WTC11 (cell line): ENCODE results near the gene CD46. TPM values are rescaled to one million over a fixed set of nuclear protein-coding genes. Genes with fewer than 3 reads are reported as not detected.

Source experiments
- ATAC-seq: fragments of 200-7000 bp; cut with Tn5 transposase; 2 replicates; pipeline ENCODE4 v1.10.0; 2021; ENCODE audit warnings: mild to moderate bottlenecking, moderate library complexity
- CTCF ChIA-PET: fragments of 300-600 bp; sonication (Branson Sonifier 250); formaldehyde crosslinking; loops from one replicate; lab custom pipeline; 2021; ENCODE audit warnings: antibody characterized with exemption; lab: Charles Lee
- POLR2A ChIA-PET: fragments of 350-600 bp; sonication (Branson Sonifier 250); formaldehyde crosslinking; loops from one replicate; lab custom pipeline; 2021; ENCODE audit warnings: antibody characterized with exemption; lab: Charles Lee
- DNase-seq: peaks from one replicate; pipeline ENCODE4 v3.0.0; 2021; ENCODE audit warnings: low spot score
- H3K27ac Mint-ChIP-seq: 2 replicates; pipeline ENCODE4 v1.8.0; 2021; ENCODE audit warnings: mixed read lengths
- H3K27me3 Mint-ChIP-seq: 2 replicates; pipeline ENCODE4 v1.8.0; 2021; ENCODE audit warnings: low read depth, mild to moderate bottlenecking, moderate library complexity, mixed read lengths
- H3K36me3 Mint-ChIP-seq: 2 replicates; pipeline ENCODE4 v1.8.0; 2021; ENCODE audit warnings: mixed read lengths
- H3K4me1 Mint-ChIP-seq: 2 replicates; pipeline ENCODE4 v1.8.0; 2022; ENCODE audit warnings: mixed read lengths
- H3K4me3 Mint-ChIP-seq: 2 replicates; pipeline ENCODE4 v1.8.0; 2021; ENCODE audit warnings: mild to moderate bottlenecking, moderate library complexity, mixed read lengths
- H3K9me3 Mint-ChIP-seq: 2 replicates; pipeline ENCODE4 v1.8.0; 2021; ENCODE audit warnings: mixed read lengths
- ARID4B ChIP-seq: sonication (generic); formaldehyde crosslinking; IDR thresholded peaks from 2 replicates; pipeline ENCODE4 v1.8.0; 2023; ENCODE audit warnings: missing genetic modification reagents, mild to moderate bottlenecking, borderline replicate concordance
- ATF2 ChIP-seq: sonication (generic); formaldehyde crosslinking; IDR thresholded peaks from 2 replicates; pipeline ENCODE4 v1.8.1; 2022; ENCODE audit warnings: low read depth, missing genetic modification reagents, borderline replicate concordance
- E2F4 ChIP-seq: sonication (generic); formaldehyde crosslinking; IDR thresholded peaks from 2 replicates; pipeline ENCODE4 v1.8.1; 2022; ENCODE audit warnings: low read depth, mild to moderate bottlenecking, moderate library complexity, missing genetic modification reagents, borderline replicate concordance
- ETV6 ChIP-seq: sonication (generic); formaldehyde crosslinking; IDR thresholded peaks from 2 replicates; pipeline ENCODE4 v1.8.1; 2022; ENCODE audit warnings: mild to moderate bottlenecking, missing genetic modification reagents
- MXD4 ChIP-seq: fragments of 250-450 bp; sonication (Bioruptor Pico); IDR thresholded peaks from 2 replicates; pipeline ENCODE4 v1.8.0; 2021; ENCODE audit warnings: mild to moderate bottlenecking, moderate library complexity, borderline replicate concordance
- NR3C1 ChIP-seq: sonication (generic); formaldehyde crosslinking; conservative IDR thresholded peaks from 2 replicates; pipeline ENCODE4 v1.8.1; 2023; ENCODE audit warnings: low read depth, mild to moderate bottlenecking, missing genetic modification reagents
- PRRX2 ChIP-seq: fragments of 250-450 bp; sonication (Bioruptor Pico); IDR thresholded peaks from 2 replicates; pipeline ENCODE4 v1.8.0; 2021; ENCODE audit warnings: mild to moderate bottlenecking
- USF2 ChIP-seq: sonication (generic); formaldehyde crosslinking; IDR thresholded peaks from 2 replicates; pipeline ENCODE4 v1.8.1; 2023; ENCODE audit warnings: mild to moderate bottlenecking, missing genetic modification reagents, moderate library complexity
- ZNF317 ChIP-seq: sonication (generic); formaldehyde crosslinking; IDR thresholded peaks from 2 replicates; pipeline ENCODE4 v1.8.1; 2023; ENCODE audit warnings: low read depth, mild to moderate bottlenecking, moderate library complexity, missing genetic modification reagents, borderline replicate concordance
- ZNF512 ChIP-seq: sonication (generic); formaldehyde crosslinking; IDR thresholded peaks from 2 replicates; pipeline ENCODE4 v1.8.1; 2022; ENCODE audit warnings: missing genetic modification reagents, borderline replicate concordance
- total RNA-seq: library from RNA; stranded (reverse); gene quantifications from 3 replicates; pipeline ENCODE4 v1.2.3, GENCODE V29; 2021
- TF ChIP-seq, protein P1 (sequence below): fragments of 250-450 bp; sonication (Bioruptor Pico); IDR thresholded peaks from 2 replicates; pipeline ENCODE4 v1.9.0; 2021; ENCODE audit warnings: mild to moderate bottlenecking
- TF ChIP-seq, protein P2 (sequence below): sonication (generic); formaldehyde crosslinking; IDR thresholded peaks from 2 replicates; pipeline ENCODE4 v1.8.0; 2022; ENCODE audit warnings: mild to moderate bottlenecking, missing genetic modification reagents
- TF ChIP-seq, protein P3 (sequence below): sonication (generic); formaldehyde crosslinking; IDR thresholded peaks from 2 replicates; pipeline ENCODE4 v1.8.1; 2023; ENCODE audit warnings: mild to moderate bottlenecking, moderate library complexity, missing genetic modification reagents

The CD46 gene
- total RNA-seq, 1 experiment from 2014 or later, result 150 TPM

- CTCF ChIA-PET, result interaction anchor here (0.6 kb wide), 1 partner anchor 35 kb away, joined by 3 read pairs; no protein-coding TSS in a partner anchor
Measured at GRCh38 chr1:207763091-207763490, 11.2 kb downstream of the CD46 start.

GRCh38 chr1:207763972-207764371 is 12.1 kb downstream of the CD46 start:
- POLR2A ChIA-PET, result no interaction called here
- CTCF ChIA-PET, result no interaction called here
- Mint-ChIP-seq H3K27me3 (no peaks in the 10 kb centered on the region), H3K4me1 (no peaks in the 10 kb centered on the region), H3K36me3 (peaks cover 91% of the 10 kb centered on the region), H3K9me3 (peaks cover 3% of the 10 kb centered on the region; the same call in 1 of the 2 replicates), H3K27ac (peak overlapping the region; percentile 32; the same call in 1 of the 2 replicates), H3K4me3 (no peak overlapping the region)
- ATAC-seq (no peak), DNase-seq (no peak)
- TF ChIP-seq ETV6, result no peak
- TF ChIP-seq ZNF317 (CRISPR knock-in tag), result no peak
- no peak for TF ChIP-seq ZNF512 (CRISPR knock-in tag)

More at GRCh38 chr1:207763091-207763490, 11.2 kb downstream of the CD46 start:
- Mint-ChIP-seq H3K4me1 (no peaks in the 10 kb centered on the region), H3K27ac (peak overlapping the region; percentile 74), H3K27me3 (no peaks in the 10 kb centered on the region), H3K36me3 (peaks cover 91% of the 10 kb centered on the region), H3K4me3 (no peak overlapping the region), H3K9me3 (no peaks in the 10 kb centered on the region)
- TF ChIP-seq NR3C1 (CRISPR knock-in tag), result no peak
- ATAC-seq (peak; percentile 75), DNase-seq (no peak)
- POLR2A ChIA-PET, result no interaction called here

DNA sequence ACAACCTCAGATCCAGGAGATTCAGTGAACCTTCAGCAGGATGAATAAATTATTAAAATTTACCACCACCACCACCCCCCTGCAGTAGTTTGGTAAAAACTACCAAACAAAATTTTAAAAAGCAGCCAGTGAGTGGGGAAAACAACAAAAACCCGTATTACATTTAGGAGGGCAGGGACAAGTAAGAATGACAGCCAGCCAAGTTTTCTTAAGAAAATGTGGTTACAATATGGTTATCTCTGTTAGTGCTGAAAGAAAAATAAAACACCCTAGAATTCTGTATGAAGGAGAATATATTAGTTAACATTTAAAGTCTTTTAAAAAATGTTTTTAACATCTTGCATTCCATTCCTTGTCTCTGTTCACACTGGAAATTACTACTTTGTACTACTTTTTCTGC is 14.7 kb downstream of the CD46 start:
- Mint-ChIP-seq H3K4me3 (no peak overlapping the region), H3K9me3 (peaks cover 18% of the 10 kb centered on the region), H3K27me3 (no peaks in the 10 kb centered on the region), H3K4me1 (no peaks in the 10 kb centered on the region), H3K27ac (no peak overlapping the region), H3K36me3 (peaks cover 89% of the 10 kb centered on the region)
- CTCF ChIA-PET, result no interaction called here
- POLR2A ChIA-PET, result no interaction called here
- ATAC-seq (no peak), DNase-seq (no peak)
- TF ChIP-seq MXD4 (CRISPR knock-in tag) (no peak), ARID4B (CRISPR knock-in tag) (no peak), USF2 (no peak), ATF2 (CRISPR knock-in tag) (no peak), E2F4 (CRISPR knock-in tag) (no peak), PRRX2 (CRISPR knock-in tag) (no peak)
- TF ChIP-seq, protein P1, sequence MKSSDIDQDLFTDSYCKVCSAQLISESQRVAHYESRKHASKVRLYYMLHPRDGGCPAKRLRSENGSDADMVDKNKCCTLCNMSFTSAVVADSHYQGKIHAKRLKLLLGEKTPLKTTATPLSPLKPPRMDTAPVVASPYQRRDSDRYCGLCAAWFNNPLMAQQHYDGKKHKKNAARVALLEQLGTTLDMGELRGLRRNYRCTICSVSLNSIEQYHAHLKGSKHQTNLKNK (CRISPR knock-in tag), result no peak
- TF ChIP-seq, protein P2, sequence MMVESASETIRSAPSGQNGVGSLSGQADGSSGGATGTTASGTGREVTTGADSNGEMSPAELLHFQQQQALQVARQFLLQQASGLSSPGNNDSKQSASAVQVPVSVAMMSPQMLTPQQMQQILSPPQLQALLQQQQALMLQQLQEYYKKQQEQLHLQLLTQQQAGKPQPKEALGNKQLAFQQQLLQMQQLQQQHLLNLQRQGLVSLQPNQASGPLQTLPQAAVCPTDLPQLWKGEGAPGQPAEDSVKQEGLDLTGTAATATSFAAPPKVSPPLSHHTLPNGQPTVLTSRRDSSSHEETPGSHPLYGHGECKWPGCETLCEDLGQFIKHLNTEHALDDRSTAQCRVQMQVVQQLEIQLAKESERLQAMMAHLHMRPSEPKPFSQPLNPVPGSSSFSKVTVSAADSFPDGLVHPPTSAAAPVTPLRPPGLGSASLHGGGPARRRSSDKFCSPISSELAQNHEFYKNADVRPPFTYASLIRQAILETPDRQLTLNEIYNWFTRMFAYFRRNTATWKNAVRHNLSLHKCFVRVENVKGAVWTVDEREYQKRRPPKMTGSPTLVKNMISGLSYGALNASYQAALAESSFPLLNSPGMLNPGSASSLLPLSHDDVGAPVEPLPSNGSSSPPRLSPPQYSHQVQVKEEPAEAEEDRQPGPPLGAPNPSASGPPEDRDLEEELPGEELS (CRISPR knock-in tag), result no peak
- TF ChIP-seq, protein P3, sequence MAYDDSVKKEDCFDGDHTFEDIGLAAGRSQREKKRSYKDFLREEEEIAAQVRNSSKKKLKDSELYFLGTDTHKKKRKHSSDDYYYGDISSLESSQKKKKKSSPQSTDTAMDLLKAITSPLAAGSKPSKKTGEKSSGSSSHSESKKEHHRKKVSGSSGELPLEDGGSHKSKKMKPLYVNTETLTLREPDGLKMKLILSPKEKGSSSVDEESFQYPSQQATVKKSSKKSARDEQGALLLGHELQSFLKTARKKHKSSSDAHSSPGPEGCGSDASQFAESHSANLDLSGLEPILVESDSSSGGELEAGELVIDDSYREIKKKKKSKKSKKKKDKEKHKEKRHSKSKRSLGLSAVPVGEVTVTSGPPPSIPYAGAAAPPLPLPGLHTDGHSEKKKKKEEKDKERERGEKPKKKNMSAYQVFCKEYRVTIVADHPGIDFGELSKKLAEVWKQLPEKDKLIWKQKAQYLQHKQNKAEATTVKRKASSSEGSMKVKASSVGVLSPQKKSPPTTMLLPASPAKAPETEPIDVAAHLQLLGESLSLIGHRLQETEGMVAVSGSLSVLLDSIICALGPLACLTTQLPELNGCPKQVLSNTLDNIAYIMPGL (CRISPR knock-in tag), result no peak
